ENCODE data around the gene NR3C2.

GRCh38 chr4:148094149-148094548, 348.1 kb downstream of the NR3C2 start:
- TF ChIP-seq CTCF (IDR thresholded peaks at IDR 0.05; ENCODE audit: borderline replicate concordance, extremely low read depth, low read length, poor library complexity, severe bottlenecking) (no peak), EZH2 (IDR thresholded peaks at IDR 0.05; ENCODE audit: borderline replicate concordance, low read depth, low read length, severe bottlenecking) (no peak)
